Gastrocnemius medialis (tissue), 4 donors: ENCODE results near the gene RABIF.

Experiments used
- CTCF ChIP-seq, 5 experiments: fragments of 450-650 bp in 3 of 5; fragments of 200-600 bp in 2 of 5; sonication (generic) in 2 of 5; IDR thresholded peaks in 4 of 5; conservative IDR thresholded peaks in 1 of 5; 1 replicate in 4 of 5; 2 replicates in 1 of 5; pipeline ENCODE4 v1.5.1; 2016 to 2019; ENCODE audit warnings: antibody characterized with exemption in 5 of 5, mild to moderate bottlenecking in 3 of 5, moderate library complexity in 3 of 5
- POLR2A ChIP-seq, 2 donors: fragments of 450-650 bp; IDR thresholded peaks; one replicate each; pipeline ENCODE4 v1.6.1; 2017; ENCODE audit warnings: antibody characterized with exemption in 2 of 2, mild to moderate bottlenecking in 2 of 2, moderate library complexity in 2 of 2

- no peak for TF ChIP-seq CTCF (IDR thresholded peaks at IDR 0.05 in 4 of 5, conservative IDR thresholded peaks at IDR 0.05 in 1 of 5)
- TF ChIP-seq POLR2A (IDR thresholded peaks at IDR 0.05), result no peak
Observed at GRCh38 chr1:202909494-202909893, 20.5 kb upstream of the RABIF start.
